Sigmoid colon (tissue), 4 donors: ENCODE measurements around the gene RASSF7.

ENCODE experiments used
- CTCF ChIP-seq, 4 experiments: fragments of 450-650 bp in 3 of 4; fragments of 200-600 bp in 1 of 4; IDR thresholded peaks; one replicate each; pipeline ENCODE4 v1.5.1; 2016 to 2019; ENCODE audit warnings: antibody characterized with exemption in 4 of 4, mild to moderate bottlenecking in 3 of 4, moderate library complexity in 2 of 4
- EP300 ChIP-seq, 4 donors: sonication (generic); formaldehyde crosslinking; IDR thresholded peaks; one replicate each; pipeline ENCODE4 v1.6.1; 2017; ENCODE audit warnings: antibody characterized with exemption in 4 of 4
- POLR2A ChIP-seq, 2 donors: fragments of 450-650 bp; IDR thresholded peaks; one replicate each; pipeline ENCODE4 v1.6.1; 2016; ENCODE audit warnings: antibody characterized with exemption in 2 of 2, mild to moderate bottlenecking in 2 of 2, moderate library complexity in 2 of 2

- no peak for TF ChIP-seq CTCF (IDR thresholded peaks at IDR 0.05)
- no peak for TF ChIP-seq EP300 (IDR thresholded peaks at IDR 0.05)
- no peak for TF ChIP-seq POLR2A (IDR thresholded peaks at IDR 0.05)
Measured at GRCh38 chr11:563066-563811, 2.5 kb downstream of the RASSF7 start.
